GM15510 (cell line): ENCODE measurements around the gene CSMD2.

Source experiments
- POLR2A ChIP-seq: IDR thresholded peaks from 3 replicates; pipeline ENCODE4 v1.6.1; 2011; ENCODE audit warnings: borderline replicate concordance; ENCODE audit not compliant: insufficient read length; ENCODE audit errors: extremely low read depth

The CSMD2 gene

DNA sequence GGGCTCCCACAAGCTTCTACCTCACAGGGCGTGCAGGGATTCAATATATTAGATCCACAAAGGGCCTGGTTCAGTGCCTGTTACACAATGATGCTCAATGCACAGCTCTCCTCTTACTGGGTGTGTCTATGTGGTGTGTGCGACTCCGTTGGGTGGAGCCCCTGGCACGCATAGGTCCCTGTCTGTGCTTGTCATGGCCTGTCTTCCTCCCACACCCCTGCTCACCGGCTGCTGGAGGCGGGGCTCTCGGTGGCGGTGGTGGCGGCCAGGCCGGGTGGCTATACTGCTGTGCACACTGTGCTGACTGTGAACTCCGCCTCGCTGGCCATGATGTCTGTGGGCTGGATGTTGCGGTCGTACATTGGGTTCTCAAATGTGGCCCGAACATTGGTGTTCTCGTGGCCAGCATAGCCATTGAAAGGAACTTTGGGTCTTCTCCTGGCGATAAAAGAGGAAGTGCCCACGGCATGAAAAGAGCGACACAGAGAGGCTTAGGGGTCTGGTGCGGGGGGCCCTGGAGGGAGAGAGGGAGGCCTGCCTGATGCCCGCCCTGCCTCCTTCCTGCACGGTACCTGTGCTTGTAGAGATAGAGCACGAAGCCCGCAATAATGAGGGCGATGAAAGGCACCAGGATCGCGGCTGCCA lies 645.7 kb downstream of the CSMD2 start:
- no peak for TF ChIP-seq POLR2A

DNA sequence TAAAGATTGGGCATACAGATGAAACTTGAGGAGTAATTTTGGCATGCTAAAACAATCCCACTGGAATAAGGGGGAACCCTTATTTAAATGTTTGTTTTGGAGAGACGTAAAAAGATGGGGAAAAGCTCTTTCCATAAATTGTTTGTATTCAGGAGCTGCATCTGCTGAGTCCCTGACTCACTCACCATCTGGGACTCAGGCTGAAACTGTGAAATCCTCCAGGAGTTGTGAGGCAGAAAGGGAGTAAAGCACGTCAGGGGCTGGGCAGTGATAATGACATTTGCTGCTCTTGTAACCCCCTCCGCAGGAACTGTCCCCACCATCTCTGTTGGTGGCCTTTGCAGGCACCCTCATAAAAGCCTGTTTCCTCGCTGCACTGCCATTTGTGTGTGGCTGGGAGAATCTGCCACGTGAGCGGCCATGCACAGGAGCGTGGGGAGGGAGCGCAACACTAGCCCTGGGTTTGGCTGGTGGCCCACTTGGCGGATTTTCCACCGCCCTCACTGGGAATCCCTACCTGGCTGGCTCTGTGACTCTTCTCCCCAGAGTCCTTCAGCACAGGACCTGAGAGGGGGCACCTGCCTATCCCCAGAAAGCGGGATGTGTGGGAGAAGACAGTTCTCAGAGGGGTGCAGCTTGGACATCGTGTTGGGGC lies 647.3 kb downstream of the CSMD2 start:
- TF ChIP-seq POLR2A: no peak

DNA sequence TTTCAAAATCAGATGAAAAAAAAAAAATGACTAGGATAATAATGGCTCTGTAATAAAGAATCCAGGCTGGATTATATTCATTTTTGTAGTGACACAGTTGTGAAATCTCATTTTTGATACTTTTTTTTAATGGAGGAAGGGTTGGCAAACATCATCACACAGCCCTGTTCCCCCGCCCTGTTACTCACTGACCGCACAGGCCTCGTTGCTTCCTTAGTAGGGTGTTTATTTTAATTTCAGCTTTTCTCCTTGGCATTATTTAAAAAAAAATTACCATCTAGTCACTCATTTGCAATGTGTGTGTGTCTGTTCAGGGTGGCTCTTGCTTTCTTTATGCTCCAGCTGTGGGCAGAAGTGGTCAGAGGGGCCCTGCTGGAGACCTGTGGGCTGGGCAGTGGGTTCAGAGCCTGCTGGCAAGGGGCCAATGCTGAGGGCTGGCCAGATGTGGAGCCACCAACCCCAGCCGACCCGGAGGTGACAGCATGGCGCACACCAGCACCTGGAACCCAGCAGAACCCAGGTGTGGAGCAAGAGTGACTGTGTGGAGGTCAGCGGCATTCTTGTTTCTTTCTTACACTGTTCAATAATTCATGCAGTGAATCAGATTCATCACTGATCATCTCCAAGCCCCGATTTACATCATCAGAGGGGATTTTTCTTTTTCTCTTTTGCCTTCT lies 648.0 kb downstream of the CSMD2 start:
- no peak for TF ChIP-seq POLR2A

DNA sequence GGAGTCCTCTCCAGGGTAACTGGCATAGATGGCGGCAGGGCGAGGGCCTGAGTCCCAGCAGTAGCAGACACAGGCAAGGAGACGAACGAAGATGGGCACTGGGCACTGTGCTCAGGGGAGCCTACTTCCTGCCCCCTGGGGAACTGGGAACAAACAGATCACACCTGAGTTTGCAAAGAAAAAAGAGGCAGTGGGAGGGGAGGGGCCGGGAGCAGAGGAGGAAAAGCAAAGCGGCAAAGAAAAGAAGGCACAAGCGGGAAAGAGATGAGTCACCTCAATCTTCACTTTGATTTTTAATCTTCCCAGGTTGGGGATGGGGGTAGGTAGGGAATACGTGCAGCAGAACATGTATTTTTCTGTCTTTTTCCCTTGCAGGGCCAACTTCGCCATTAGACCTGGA lies 648.6 kb downstream of the CSMD2 start:
- TF ChIP-seq POLR2A: no peak

DNA sequence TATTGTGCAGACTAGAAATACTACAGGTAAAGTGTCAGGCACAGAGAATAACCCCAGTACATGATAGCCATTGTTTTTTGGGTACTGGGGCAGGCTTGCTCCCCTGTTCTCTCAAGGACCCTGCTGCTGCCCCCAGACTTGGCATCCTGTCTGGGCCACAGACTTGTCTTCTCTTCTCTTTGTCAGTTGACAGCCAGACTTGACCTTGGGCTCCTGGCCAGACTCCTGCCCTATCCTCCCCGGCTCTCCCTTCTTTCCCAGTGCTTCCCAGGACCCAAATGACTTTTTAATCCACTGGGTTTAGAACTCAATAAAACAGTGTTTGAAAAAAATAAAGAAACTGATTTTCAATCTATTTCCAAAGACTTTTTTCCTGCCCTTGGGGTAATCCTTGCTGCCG lies 649.4 kb downstream of the CSMD2 start:
- TF ChIP-seq POLR2A: no peak

DNA sequence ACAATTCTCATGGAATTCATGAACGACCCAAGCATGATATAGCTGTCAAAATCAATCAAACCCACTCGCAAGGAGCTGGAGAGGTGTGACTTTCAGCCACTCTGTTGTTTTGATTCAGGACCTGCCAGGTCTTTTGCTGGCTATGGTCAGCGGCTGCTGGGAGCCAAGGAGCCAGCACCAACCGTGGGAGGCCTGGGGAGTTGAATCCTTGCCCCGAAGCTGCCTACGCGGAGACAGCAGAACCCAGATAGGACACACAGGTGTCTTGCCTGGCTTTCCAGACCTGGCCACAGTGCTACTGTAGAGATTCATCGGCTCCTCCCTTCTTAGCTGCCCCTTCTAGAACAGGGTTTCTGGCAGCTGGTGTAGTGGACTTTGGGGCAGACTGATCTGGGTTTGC lies 649.9 kb downstream of the CSMD2 start:
- no peak for TF ChIP-seq POLR2A

DNA sequence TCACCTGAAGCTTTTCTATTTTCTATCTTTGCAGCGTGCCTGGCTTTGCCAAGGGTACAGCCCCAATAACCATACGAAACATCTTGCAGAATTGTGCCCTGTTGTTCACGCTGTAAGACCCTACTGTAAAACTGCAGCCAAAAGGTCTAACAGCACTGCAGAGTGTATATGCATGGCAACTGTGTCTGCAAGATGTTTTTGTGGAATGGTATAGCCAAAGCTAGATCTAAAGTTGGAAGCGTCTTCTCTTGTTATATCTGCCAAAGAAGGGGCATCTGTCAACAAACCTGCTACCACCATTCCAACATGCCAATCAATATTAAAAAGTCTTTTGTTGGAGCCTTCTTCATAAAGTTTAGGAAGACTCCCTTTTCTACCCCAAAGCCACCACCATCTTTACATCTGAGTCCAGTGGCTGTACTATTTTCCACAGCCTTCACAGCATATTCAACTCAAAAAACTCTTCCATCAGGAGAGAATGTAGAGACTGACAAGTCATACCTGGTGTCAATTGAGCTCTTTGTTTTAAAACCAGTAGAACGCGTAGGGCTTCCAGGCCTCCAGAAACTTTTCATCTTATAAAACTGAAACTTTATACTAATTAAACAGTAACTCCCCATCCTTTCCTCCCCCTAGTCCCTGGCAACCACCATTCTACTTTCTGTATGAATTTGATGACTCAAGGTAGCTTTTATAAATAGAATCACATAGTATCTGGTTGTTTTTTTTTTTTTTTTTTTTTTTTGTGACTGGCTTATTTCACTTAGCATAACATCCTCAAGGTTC lies 652.6 kb downstream of the CSMD2 start:
- no peak for TF ChIP-seq POLR2A

DNA sequence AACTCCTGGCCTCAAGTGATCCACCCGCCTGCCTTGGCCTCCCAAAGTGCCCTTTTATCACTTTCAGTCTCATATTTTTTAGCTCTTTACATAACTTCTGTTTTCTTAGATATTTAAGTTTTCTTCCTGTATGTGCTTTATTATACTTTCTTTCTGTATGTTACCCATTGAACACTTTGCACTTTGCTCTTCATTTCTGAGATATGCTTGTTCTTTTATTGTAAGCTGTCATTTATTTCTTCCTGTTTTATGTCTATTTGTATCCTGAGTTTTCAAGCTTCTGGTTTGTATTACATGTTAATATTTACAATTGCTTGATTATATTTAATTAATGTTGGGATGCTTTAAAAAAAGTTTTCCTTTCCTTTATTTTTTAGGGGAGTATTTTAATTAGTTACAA lies 656.9 kb downstream of the CSMD2 start:
- no peak for TF ChIP-seq POLR2A

DNA sequence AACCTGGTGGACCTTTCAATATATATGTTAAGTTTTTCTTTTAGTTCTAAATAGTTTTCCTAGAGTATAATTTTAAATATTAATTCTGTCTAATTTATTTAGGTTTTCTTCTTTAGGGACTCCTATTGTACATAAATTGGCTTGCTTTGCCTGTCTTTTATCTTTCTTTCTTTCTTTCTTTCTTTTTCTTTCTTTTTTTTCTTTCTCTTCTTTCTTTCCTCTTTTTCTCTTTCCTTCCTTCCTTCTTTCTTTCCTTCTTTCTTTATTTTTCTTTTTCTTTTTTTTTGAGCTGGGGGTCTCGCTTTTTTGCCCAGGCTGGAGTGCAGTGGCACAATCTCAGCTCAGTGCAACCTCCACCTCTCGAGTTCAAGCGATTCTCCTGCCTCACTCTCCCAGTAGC lies 657.4 kb downstream of the CSMD2 start:
- no peak for TF ChIP-seq POLR2A

DNA sequence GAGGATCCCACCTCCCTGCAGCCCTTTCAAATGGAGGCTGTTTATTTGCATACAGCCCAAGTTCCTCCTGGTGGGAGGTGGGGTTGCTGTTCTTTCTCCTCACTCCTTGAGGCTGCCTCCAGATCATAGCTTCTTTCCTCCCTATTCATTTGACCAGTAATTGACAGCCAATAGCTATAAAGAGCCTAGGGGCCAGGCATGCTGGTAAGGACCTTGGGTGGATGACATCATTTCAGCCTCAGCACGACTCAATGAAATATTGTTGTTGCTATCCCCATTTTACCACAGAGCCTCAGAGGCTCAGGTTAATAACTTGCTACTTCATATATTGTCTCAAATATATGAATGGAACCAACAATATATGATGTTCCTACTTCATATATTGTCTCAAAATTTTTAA lies 661.5 kb downstream of the CSMD2 start:
- no peak for TF ChIP-seq POLR2A

DNA sequence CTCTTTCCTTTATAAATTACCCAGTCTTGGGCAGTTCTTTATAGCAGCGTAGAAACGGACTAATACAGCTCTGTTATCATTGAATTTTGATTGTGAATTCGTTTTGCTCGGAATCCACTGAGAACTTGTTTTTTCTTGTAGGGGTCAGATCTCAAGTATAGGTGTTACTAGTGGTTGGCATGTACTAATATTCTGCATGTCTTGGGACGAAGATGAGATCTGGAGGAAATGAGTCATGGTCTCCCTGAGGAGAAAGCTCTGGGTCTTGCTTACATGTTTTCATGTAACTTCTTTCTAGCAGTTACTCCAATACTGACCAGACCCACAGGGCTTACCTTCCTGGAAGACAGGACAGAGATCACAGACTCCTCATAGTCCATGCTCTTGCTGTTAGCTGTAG lies 662.3 kb downstream of the CSMD2 start:
- no peak for TF ChIP-seq POLR2A

DNA sequence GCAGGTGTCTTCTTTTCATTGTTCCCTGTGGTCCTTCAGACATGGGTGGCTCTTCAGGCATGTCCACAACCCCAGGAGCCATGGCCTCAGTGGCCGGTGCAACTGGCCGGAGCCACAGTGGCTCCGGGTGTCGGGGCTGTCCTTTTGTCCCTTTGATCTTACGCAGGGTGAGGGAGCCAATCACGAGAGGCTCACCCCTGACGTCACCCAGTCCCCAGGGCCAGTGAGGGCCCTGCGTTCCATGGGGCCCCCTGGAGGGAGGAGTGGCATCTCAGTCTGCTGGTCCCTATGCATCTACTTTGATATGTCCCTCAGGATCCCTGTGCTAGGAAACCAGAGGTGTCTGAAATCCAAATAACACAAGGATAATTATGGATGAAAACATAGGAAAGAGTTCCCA lies 663.3 kb downstream of the CSMD2 start:
- TF ChIP-seq POLR2A: no peak

DNA sequence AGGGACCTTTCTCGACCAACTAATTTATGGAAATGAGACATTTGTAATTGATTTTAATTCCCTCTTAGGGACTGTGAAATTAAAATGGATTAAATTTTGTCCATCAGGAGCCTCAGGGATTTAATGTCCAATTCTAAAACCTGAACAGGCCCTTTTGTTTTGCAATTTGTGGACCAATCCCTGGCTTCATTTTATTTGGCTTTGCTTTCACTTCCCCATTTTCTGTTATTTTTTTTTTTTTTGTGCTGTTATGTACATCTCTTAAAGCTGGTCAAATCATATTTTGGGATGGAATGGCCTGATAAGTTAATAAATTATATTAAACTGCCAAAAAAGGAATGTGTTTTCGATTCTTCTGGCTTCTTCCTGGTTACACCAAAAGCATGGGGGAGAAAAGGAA lies 663.7 kb downstream of the CSMD2 start:
- no peak for TF ChIP-seq POLR2A

DNA sequence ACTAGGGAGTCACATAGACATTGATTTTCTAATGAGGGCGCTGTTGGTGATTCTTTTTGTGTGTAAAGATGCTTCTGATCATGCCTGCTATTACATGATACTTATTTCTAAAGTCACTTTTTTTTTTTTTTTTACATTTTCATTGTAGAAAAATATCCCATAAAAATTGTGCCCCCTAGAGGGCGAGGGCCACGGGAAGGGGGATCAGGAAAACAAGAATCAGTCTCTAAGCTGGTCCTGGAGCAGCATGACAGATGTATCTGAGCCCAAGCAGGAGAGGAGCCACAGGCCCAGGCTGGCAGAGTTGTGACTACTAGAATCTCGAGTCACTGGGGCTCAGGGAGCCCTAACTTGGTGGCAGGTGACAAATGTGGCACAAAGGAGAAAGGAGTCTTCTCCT lies 664.5 kb downstream of the CSMD2 start:
- no peak for TF ChIP-seq POLR2A

DNA sequence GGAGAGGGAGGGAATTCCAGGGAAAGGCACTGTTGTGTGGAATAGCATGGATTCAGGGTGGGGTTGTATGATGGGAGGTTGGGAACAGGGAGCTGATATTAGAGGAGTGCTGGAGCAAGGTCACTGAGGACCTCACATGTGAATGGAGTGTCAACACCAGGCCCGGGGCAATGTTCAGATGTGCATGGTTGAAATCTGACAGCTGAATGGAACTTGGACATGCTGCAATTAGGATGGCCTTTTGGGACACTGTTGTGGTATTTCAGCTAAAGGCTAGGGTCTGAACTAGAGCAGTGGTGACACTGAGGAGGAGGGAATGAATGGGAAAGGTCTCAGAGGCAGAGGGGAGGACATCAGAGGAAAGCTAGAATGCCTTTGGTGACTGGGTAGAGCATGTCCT lies 667.6 kb downstream of the CSMD2 start:
- TF ChIP-seq POLR2A: no peak

DNA sequence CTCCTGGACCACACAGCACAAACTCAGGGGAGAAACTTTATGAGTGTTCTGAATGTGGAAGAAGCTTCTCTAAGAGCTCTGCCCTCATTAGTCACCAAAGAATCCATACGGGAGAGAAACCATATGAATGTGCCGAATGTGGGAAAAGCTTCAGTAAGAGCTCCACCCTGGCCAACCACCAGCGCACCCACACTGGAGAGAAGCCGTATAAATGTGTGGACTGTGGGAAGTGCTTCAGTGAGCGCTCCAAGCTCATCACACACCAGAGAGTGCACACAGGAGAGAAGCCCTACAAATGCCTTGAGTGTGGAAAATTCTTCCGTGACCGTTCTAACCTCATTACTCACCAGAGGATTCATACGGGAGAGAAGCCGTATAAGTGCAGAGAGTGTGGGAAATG lies 670.1 kb downstream of the CSMD2 start:
- no peak for TF ChIP-seq POLR2A

DNA sequence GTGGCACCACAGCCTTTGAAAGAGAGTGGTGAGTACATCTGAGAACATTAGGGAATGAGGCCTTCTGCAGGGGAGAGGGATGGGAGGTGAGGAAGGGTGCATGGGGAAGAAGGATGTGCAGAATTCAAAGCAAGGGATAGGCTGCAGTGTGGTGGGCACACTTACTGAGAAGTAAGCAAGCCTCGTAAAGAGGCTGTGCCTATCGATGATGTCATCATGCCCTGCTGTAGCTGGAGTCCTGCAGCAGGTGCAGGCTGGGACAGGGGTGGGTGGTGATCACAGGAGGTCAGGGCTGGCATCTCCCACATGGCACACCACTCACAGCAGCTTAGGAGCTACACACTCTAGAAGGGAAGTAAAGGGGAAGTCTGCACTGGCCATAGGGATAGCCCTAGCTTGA lies 676.4 kb downstream of the CSMD2 start:
- no peak for TF ChIP-seq POLR2A

DNA sequence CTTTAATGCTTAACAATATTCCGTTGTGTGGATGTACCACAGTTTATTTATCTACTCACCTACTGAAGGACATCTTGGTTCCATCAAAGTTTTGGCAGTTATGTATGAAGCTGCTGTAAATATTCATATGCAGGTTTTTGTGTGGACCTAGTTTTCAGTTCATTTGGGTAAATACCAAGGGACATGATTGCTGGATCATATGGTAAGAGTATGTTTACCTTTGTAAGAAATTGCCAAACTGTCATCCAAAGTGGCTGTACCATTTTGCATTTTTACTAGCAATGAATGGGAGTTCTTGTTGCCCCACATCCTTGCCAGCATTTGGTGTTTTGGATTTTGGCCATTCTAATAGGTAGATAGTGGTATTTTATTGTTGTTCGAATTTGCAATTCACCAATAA lies 682.6 kb downstream of the CSMD2 start:
- TF ChIP-seq POLR2A: no peak
